ENCODE measurements around the gene CALHM6. TPM values are rescaled to one million over a fixed set of nuclear protein-coding genes. Genes with fewer than 3 reads are reported as not detected.

The CALHM6 gene
- total RNA-seq, 4 donors from 2014 or later, result 2.0 to 14.0 TPM; not detected in 2

GRCh38 chr6:116450769-116451740 lies 10.1 kb upstream of the CALHM6 start:
- H3K27ac ChIP-seq, result peak overlapping the region in 1 of 4 donors; percentile 34
- no peak overlapping the region for H3K4me3 ChIP-seq
- H3K4me1 ChIP-seq, result no peaks in the 10 kb centered on the region
- H3K9me3 ChIP-seq, result no peaks in the 10 kb centered on the region
- DNase-seq, result peak in 1 of 3 donors; percentile 47
- no peaks in the 10 kb centered on the region for H3K36me3 ChIP-seq
- H3K27me3 ChIP-seq, result no peaks in the 10 kb centered on the region
- TF ChIP-seq CTCF (IDR thresholded peaks at IDR 0.05) (no peak), POLR2A (IDR thresholded peaks at IDR 0.05) (no peak)

GRCh38 chr6:116451916-116452315 lies 9.3 kb upstream of the CALHM6 start:
- no peak for DNase-seq
- Histone ChIP-seq H3K27me3 (no peaks in the 10 kb centered on the region), H3K9me3 (no peaks in the 10 kb centered on the region), H3K27ac (no peak overlapping the region), H3K4me3 (no peak overlapping the region), H3K36me3 (no peaks in the 10 kb centered on the region), H3K4me1 (no peaks in the 10 kb centered on the region)
- no peak for TF ChIP-seq POLR2A (IDR thresholded peaks at IDR 0.05)
- no peak for TF ChIP-seq CTCF (IDR thresholded peaks at IDR 0.05)

GRCh38 chr6:116452531-116452930 lies 8.6 kb upstream of the CALHM6 start:
- no peak for DNase-seq
- Histone ChIP-seq H3K4me1 (no peaks in the 10 kb centered on the region), H3K4me3 (no peak overlapping the region), H3K36me3 (no peaks in the 10 kb centered on the region), H3K9me3 (no peaks in the 10 kb centered on the region), H3K27me3 (no peaks in the 10 kb centered on the region), H3K27ac (no peak overlapping the region)
- TF ChIP-seq CTCF (IDR thresholded peaks at IDR 0.05) (no peak), POLR2A (IDR thresholded peaks at IDR 0.05) (no peak)

- DNase-seq, result no peak
- H3K4me3 ChIP-seq, result no peak overlapping the region
- no peaks in the 10 kb centered on the region for H3K4me1 ChIP-seq
- H3K9me3 ChIP-seq, result no peaks in the 10 kb centered on the region
- H3K27me3 ChIP-seq, result no peaks in the 10 kb centered on the region
- TF ChIP-seq POLR2A (IDR thresholded peaks at IDR 0.05) (no peak), CTCF (IDR thresholded peaks at IDR 0.05) (no peak)
- H3K27ac ChIP-seq, result no peak overlapping the region
- no peaks in the 10 kb centered on the region for H3K36me3 ChIP-seq
Measured at GRCh38 chr6:116456106-116456505, 5.1 kb upstream of the CALHM6 start.

GRCh38 chr6:116456927-116457326 lies 4.2 kb upstream of the CALHM6 start:
- no peaks in the 10 kb centered on the region for H3K4me1 ChIP-seq
- no peak for DNase-seq
- TF ChIP-seq POLR2A (IDR thresholded peaks at IDR 0.05) (no peak), CTCF (IDR thresholded peaks at IDR 0.05) (no peak)
- no peaks in the 10 kb centered on the region for H3K27me3 ChIP-seq
- no peaks in the 10 kb centered on the region for H3K9me3 ChIP-seq
- H3K36me3 ChIP-seq, result no peaks in the 10 kb centered on the region
- no peak overlapping the region for H3K27ac ChIP-seq
- no peak overlapping the region for H3K4me3 ChIP-seq
